HG03066 (cell line): Measurements from ENCODE around the gene TSPAN11.

Experiments
- ATAC-seq: cut with Tn5 transposase; IDR thresholded peaks from one replicate; pipeline ENCODE4 v1.9.1; 2021; ENCODE audit warnings: low read depth; ENCODE audit not compliant: unreplicated experiment

The TSPAN11 gene

DNA sequence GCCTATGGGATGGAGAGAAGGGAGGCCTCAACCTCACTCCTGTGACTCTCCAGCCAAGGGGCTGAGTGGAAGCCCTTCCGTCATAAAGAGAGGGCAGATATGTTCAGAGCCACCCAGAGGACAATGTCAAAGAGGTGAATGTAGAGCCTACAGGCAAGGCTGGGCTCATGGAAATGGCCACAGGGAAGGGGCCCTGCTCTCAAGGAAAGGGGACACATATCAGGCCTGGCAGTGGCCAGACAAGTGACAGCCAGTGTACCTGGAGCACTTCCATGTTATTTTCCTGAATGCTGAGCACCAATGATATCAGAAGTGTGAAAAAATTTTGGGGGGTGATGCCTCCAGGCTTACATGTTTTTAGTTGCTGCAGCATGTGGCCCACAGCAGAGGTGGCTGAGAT, 110.5 kb downstream of the TSPAN11 start:
- no peak for ATAC-seq

DNA sequence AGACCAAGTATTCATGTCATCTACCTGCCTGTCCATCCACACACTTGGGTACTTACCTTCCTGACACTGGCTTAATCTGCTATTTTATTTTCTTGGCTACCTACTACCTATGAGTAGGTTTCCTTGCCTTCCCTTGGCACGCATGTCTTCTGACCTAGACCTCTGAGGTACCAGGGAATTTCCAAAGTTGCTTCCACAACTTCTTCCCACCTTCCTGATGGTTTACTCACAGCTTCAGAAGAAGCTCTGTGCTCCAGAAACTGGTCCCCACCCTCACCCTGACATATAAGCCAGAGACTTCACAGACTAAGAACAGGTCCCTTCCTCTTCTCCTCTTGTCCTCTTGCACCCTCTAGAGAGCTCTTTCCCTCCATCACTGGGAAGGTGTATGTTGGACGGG, 111.4 kb downstream of the TSPAN11 start:
- no peak for ATAC-seq

DNA sequence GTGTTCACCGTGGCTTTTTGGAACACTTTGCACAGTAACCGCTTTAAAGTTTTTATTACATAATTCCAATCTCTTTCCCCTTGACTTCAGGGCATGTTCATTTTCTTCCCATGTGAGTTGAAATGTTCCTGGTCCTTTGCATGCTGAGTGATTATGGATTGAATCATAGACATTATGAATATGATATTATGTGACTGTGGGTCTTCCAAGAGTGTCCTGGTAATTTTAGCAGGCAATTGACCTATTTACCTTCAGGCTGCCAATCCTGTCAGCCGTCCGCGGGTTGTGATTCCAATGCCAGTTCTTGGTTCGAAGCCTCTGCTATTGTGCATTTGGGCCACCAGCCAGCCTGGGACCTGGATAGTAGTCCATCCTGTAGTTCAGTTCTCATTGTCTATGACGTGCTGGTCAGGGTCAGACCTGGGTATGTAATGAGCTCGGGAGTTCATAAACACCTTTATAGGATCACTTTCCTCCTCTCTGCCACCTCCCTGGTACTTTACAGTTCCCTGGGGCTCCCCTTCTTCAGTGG, 114.6 kb downstream of the TSPAN11 start:
- ATAC-seq, result no peak
